GM19468 (cell line): ENCODE measurements around the gene SLC25A21.
"Not testable (repeated sequence)": the region's sequence is repeated elsewhere in the genome, so short reads cannot be mapped to it uniquely, and the experiment has no call there.

Experiments
- ATAC-seq: cut with Tn5 transposase; IDR thresholded peaks from one replicate; pipeline ENCODE4 v1.9.1; 2021; ENCODE audit warnings: mild to moderate bottlenecking, moderate library complexity, moderate number of reproducible peaks; ENCODE audit not compliant: unreplicated experiment; ENCODE audit errors: extremely low read depth

The SLC25A21 gene

DNA sequence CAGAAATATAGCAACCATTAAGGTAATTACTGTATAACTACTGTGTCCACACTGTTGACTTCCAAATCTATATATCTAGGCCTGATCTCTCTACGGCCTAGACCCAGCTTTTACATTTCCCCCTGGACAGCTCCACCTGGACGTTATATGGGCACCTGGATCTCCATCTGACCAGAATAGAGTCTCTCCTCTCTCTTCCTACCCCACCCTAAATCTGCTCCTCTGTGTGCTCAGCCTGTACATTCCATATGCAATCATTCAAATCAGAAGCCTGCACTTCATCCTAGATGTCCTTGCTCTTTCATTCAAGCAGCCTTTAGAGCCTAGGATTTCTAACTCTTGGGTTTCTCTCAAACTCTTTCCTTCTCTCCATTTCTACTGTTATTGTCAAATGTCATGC is 255.7 kb downstream of the SLC25A21 start:
- ATAC-seq = no peak

DNA sequence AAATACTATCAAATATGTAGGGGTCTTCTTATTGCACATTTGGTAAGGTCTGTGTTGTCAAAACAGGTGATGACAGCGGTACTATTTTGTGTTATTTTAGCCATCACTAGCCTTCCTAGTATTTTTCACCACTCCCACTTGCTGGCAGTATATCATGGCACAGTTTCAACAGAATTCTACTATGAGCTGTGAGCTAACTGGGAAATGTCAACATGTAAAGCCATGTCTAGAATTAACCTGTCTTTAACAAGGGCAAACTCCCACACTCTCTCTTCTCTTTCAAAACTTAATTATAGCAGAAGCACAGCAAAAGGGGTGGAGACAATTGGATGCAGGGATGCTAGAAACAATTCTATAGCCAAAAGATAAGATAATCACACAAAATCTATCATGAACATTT is 257.3 kb downstream of the SLC25A21 start:
- no peak for ATAC-seq

DNA sequence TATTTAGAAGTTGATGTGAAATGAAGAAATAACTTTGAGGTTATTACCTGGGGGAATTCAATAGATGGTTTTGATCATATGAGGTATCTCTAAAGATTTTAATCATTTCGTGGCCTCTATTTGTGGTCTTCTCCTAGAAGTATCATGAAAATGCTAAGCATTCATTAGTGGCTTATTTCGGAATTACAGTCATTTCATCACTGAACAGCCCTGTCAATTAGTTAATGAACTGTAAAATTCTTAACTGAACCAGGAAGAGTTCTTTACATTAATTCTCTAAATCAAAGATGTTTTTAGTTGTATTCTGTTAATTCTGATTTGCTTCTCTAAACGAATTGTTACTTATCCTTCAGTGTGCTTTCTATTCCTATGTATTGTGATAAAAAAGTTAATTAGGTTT is 261.8 kb downstream of the SLC25A21 start:
- no peak for ATAC-seq

DNA sequence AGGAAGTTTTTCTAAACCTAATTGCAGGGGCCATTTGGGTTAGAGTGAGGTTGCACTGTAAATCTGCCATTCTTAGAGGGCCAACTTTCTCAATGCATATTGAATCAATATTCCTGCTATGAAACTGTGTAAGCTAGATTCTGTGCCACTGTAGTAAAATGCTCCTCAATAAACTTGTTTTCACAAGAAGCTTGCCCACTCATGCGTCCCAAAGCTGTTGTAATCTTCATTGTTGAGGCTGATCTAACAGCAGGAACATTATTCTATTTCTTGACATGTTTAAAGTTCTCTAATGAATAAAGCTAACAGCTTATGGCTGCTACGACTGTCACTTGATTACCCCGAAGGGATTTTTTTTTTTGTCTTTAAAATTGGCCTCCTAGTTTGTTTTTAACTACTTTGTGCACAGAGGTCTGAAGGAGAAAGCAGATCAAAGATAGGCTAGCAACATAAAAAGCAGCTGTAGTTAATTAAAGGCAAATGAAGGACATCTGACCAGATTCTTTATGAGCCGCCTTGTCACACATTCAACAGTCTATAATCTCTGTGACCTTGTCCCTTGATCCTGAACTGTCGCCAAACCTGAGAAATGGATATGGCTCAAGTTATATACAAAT is 267.0 kb downstream of the SLC25A21 start:
- ATAC-seq = no peak

DNA sequence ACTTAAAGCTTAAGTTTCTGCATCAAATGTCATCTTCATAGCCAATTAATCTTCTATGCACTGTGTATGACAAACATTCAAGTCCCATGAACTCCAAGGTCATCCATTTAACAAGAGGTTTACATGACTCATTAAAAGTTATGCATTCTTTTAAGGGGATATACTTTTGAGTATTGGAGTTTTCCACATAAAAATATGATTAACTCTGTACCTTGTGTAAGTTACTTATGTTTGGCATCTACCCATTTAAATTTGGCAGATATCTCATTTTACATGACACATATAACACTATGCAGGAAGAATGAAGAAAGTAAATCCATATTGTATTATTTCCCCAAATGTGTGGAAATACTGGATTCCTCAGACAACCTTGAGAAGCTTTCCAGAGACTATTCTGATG is 270.5 kb downstream of the SLC25A21 start:
- ATAC-seq = no peak

DNA sequence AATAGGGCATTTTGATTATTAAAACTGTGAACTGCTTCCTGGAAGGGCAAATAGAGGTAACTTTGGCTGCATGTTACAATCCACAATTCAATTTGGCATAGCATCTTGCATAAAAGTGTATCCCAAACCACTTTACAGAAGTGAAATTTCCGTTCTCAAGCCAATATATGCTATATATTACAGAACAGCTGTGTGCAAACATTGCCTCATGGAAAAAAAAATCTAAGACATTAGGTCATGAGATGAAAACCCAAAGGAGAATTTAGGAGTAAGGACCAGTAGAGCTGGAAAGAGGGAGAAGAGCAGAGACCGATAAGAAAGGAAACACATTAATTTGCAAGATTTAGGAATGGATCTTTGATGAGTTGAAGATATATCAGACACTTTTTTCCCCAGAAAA is 271.6 kb downstream of the SLC25A21 start:
- ATAC-seq = no peak

DNA sequence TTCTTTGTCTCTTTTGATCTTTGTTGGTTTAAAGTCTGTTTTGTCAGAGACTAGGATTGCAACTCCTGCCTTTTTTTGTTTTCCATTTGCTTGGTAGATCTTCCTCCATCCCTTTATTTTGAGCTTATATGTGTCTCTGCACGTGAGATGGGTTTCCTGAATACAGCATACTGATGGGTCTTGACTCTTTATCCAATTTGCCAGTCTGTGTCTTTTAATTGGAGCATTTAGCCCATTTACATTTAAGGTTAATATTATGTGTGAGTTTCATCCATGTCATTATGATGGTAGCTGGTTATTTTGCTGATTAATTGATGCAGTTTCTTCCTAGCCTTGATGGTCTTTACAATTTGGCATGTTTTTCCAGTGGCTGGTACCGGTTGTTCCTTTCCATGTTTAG is 276.1 kb downstream of the SLC25A21 start:
- ATAC-seq = not testable (repeated sequence)

DNA sequence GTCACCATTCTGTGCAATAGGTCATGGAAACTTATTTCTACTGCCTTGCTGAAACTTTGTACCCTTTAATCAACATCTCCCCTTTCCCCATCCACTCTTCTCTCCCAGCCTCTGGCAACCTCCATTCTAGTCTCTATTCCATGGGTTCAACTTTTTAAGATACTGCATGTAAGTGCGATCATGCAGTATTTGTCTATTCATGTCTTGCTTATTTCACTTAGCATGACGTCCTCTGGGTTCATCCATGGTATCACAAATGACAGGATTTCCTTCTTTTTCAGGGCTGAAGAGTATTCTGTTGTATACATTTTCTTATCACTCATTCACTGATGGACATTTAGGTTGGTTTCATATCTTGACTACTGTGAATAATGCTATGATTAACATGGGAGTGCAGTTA is 288.4 kb downstream of the SLC25A21 start:
- no peak for ATAC-seq

DNA sequence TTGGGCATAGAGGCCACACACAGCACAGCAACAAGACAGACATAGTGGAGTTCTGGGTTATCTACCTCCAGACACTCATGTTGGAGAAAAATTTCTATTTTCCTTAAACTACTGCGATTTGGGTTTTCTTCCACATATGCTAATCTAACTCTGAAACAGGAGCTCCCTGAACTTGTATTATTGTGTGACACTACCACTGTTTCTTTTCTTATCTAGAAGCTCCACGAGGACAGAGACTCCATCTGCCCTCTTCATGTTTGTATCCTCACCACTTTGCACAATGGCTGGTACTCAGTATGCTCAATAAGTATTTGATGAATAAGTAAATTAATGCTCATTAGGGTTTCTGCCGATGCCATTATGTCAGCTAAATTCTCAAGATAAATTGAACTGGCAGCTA is 292.1 kb downstream of the SLC25A21 start:
- no peak for ATAC-seq

DNA sequence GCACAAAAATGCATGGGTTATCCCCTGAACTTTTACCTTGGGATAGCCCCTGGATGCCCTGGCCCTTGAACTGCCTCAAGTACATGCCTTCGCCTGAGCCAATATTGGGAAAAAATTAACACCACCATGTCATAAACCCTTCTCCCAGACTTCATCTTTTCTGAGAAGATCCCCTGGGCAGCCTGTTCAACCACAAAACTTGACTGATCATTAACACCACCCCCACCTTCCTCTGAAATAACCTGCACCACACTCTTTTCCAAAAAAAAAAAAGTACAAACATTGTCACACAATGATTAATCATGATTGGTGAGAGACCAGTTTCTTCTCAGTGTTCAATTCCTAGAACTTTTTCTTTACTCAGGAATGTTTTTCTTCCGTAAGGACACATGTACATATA is 292.8 kb downstream of the SLC25A21 start:
- no peak for ATAC-seq

DNA sequence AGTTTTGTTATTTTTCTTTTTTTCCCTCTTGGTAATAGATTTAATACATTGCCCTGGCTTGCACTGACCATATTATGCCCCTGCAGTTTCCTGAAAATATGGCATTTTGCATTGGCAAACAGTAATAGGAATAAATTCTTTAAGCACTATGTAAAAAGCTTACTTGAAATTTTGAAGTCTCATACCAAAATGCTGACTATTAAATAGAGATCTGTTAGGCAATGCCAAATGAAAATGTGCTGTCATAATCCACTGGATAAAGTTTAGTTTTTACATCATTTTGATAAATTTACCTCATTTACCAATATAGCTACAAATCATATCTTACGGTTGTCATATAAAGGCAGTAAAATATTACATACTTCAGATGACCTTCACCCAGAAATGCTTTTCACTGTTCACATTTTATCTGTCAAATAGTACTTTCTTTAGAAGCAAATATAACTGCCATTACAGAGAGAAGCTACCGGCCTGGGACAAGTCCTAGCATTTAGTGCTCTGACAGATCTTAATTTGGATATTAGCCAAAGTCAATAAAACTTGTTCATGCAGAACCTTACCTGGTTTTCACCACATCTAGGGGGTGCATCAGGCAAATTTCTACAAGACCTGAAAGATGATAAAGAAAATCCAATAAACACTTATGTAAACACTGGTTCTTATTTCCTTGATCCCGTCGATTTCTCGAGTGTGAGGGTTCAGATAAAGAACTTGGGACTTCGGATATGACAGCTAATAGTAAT is 297.8 kb downstream of the SLC25A21 start:
- no peak for ATAC-seq

DNA sequence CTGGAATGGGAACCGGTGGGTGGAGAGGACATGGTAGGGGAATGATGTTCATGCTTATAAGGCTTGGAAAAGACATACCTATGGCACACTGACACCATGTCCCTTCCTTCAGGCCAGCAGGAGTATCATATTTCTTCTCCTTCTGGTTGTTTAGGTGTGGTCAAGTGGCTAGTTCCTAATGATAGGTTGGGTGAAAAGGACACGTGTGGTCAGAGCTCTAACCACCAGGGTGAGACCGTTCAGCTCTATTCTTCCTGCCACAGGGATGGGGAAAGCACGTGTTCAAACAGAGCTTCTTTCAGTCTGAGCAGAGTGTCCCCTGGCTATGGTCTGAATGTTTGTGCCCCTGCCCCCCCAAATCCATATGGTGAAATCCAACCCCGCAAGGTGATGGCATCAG is 301.6 kb downstream of the SLC25A21 start:
- no peak for ATAC-seq

DNA sequence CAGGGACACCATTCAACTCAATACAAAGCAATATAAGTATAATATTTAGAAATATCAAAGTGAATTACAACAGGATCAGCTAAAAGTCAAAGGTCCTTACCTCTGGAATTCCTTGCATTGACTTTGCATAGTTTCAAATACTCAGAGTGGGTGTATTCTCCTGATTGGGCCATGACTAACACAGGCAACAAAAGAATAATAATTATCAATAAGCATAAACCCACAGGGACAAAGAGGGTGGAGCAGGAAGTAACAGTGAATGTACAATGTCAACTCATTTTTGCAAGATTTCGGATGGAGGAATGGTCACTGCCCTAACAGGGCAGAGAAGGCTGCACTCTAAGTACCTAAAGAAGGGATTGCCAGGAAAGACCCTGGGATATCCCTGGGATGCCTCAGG is 303.3 kb downstream of the SLC25A21 start:
- ATAC-seq = no peak

DNA sequence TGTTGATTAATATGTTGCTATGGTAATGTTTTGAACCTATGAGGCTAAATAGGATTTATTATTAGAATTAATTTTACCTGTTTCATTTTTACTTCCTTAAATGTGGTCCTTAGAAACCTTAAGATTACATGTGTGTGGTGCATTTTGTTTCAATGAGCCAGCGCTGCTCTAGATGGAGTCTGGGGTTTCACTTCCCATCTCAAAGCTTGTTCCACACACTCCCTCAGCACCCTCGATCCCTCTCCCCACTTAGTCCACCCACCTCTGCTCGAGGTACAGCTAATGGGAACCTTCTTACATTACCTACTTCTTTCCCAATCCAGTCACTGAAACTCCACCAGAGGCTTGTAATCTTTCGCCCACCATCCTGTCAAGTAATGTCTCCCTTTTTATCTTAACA is 305.5 kb downstream of the SLC25A21 start:
- ATAC-seq = peak; percentile 78

DNA sequence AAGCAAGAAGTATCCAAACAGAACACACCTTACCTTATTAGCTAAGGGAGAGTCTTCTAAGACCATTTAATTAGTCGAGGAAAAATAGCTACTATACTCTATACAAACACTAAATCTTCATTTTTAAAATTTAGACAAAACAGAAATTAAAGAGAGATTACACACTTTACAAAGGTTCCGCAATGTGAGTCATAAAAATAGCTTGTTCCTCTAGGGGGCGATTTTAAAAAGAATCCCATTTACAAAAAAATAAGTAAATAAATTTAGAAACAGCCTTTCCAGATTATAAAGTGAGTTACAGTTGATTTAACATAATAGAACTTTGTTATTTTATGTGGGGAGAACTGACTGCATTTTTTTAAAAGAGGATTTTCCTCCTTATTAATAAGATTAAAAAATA is 309.1 kb downstream of the SLC25A21 start:
- no peak for ATAC-seq

DNA sequence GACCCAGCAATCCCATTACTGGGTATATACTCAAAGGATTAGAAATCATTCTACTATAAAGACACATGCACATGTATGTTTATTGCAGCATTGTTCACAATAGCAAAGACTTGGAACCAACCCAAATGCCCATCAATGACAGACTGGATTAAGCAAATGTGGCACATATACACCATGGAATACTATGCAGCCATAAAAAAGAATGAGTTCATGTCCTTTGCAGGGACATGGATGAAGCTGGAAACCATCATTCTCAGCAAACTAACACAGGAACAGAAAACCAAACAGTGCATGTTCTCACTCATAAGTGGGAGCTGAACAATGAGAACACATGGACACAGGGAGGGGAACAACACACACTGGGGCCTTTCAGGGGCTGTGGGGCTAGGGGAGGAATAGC is 310.2 kb downstream of the SLC25A21 start:
- ATAC-seq = not testable (repeated sequence)

DNA sequence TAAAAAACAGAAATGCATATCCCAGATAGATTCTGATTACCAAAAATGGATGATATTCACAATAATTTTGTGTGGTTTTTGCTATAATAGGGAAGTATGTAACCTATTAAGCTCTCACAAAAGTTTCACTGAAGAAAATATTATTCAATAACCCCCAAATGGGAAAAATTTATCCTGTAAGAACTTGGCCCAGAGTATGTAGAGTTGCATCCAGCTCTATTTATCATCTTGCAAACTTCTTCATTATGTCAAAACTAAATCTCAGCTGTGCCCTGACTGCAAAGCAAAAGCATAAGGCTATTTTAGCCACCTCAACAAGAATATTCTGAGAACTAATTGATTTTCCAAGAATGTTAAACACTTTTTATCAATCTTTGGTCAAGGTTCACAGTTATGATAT is 311.6 kb downstream of the SLC25A21 start:
- ATAC-seq = no peak

DNA sequence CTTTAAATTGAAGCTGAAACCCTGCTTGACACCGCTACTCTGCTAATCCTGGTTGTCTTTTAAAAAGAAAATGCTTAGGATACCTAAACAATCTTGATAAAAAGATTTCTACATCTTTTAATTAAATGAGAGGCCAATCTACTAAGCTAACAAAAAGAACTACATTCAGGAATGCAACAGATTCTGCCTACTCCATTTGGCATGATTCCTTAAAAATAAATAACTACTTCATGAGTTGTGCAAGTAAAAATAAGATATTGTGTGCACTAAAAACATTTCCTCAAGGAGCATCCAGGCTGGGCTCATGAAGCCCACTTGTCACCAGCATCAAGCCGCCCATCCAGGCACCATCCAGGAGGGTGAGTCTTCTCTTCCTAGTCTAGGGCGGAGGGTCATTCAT is 313.3 kb downstream of the SLC25A21 start:
- no peak for ATAC-seq

DNA sequence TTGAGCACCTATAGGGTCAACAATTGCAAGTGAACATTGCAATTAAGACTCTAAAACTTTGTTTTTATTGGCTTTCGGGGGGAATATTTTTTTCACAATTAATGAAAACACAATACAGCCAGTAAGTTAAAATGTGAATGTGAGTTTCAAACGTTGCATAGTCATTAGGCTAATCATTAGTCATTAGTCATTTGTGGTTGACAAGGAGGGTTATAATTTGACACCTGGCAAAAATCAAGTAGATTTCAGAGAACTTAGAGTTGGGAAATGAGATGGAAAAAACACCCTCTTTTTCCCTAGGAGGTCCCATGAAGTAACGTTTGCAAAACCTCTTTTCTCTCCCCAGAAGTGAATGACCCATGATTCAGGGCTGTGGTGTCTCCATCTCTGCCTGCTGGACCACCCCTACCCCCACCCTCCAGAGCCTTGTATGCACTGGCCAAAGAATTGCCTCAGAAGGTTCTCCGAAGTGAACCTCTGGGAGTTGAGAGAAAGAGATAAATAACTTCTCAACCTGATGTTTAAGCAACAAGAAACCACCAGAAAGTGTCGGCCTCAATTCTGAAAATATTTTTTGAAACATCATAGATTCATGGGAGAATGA is 314.5 kb downstream of the SLC25A21 start:
- no peak for ATAC-seq

DNA sequence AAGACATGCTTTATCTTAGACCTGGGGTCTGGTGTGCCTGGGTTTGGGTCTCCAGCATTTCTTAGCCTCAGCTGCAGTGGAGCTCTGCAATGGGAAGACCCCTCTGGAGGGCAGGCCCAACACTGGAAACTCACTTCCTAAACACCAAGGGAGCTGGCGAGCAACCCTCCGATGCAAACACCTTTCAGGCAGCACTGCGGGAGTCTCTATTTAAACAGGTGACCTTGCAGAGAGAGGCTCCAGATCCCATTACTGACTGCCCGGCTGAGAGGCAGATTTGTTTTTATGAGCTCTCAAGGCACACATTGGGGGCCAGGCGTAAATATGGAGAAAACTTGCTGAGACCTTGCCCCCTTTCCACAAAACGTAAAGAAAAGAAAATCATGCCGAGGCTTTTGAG is 315.3 kb downstream of the SLC25A21 start:
- no peak for ATAC-seq

DNA sequence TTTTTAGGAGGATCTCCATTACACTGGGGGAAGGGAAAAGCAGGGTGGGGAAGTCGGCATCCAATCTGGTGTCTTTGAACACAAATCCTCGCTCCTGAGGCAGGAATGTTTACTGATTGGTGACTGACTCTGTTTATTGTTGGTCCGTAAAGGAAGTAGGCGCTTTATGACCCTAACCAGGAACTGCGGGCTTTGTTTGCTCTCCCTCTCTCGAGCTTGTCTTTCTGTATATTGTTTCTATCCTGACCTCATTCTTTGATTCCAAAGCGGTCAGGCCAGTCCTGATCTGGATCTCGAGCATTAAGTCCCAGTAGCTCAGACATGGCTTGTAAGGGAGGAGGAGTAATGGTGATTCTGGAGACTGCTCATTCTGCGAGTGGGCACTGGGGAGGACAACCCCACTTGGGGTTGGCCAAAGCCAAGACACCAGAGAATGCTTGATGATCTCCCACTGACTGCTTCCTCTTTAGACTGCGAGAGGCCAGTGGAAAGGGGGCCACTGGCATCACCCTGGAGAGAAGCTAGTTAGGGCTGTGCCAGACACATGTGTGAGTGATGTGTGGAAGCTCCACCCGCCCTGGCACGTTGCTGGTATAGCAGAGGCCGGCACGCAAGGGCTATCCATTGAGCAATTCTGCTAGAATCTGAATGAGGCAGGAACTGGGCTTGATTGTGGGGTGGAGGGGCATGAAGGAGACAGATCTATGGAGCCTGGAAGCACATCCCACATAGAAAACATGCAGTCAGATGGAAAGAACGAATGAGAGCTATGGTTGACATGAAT is 316.1 kb downstream of the SLC25A21 start:
- ATAC-seq = no peak
